K562 (cell line): ENCODE results near the gene HAND2. TPM values are rescaled to one million over a fixed set of nuclear protein-coding genes. Genes with fewer than 3 reads are reported as not detected.

Experiments used
- ATAC-seq: fragments of 200-7000 bp; cut with Tn5 transposase; 3 replicates; pipeline ENCODE4 v1.9.1; 2020; ENCODE audit warnings: moderate library complexity
- BruUV-seq: library from RNA; stranded (reverse); fragments of 400-500 nt; replicated peaks from 2 replicates; lab custom pipeline; 2021; lab: Mats Ljungman, UMichigan
- CTCF ChIA-PET: fragments of 300-600 bp; formaldehyde crosslinking; extraction: SDS; loops from one replicate; lab custom pipeline; 2021; ENCODE audit warnings: low intra/inter-chr PET ratio; lab: Yijun Ruan, JAX
- POLR2A ChIA-PET: fragments of 300-600, 350-650 bp; sonication (Branson Sonifier 250); formaldehyde crosslinking; extraction: SDS; loops from one replicate; lab custom pipeline; 2021; ENCODE audit warnings: antibody characterized with exemption, inconsistent platforms; lab: Yijun Ruan, JAX
- DNase-seq, 4 experiments: peaks; one replicate each; pipeline versions ENCODE4 v3.0.0 to v3.0.0-alpha.2; 2011 to 2018; ENCODE audit warnings: low spot score in 3 of 4, mixed read lengths in 3 of 4; ENCODE audit errors: extremely low read depth in 1 of 4
- FAIRE-seq: peaks from 2 replicates; lab custom pipeline; 2011; peaks lifted over from hg19 to GRCh38; lab: Jason Lieb, UNC
- H2AFZ ChIP-seq: 2 replicates; pipeline ENCODE4 v1.6.0; 2011; ENCODE audit warnings: low read depth, low read length, control low read depth, inconsistent platforms
- H3K27ac ChIP-seq: fragments of 200-600 bp; 3 replicates; pipeline ENCODE4 v1.8.0; 2011; ENCODE audit warnings: low read depth, mild to moderate bottlenecking, control low read depth, inconsistent platforms, low read length, moderate library complexity, mixed read lengths; ENCODE audit errors: extremely low read depth
- H3K27me3 ChIP-seq, 2 experiments: fragments of 300-600 bp in 1 of 2; 2 replicates in 1 of 2; 3 replicates in 1 of 2; pipeline versions ENCODE4 v1.6.0 to v1.8.0; 2011; ENCODE audit warnings: inconsistent platforms in 2 of 2, low read length in 2 of 2, mild to moderate bottlenecking in 1 of 2, mixed read lengths in 1 of 2, moderate library complexity in 1 of 2; ENCODE audit not compliant: control insufficient read depth in 2 of 2, insufficient read depth in 2 of 2
- H3K36me3 ChIP-seq: fragments of 300-600 bp; 3 replicates; pipeline ENCODE4 v1.8.0; 2011; ENCODE audit warnings: mild to moderate bottlenecking, low read length, inconsistent platforms; ENCODE audit not compliant: control insufficient read depth, insufficient read depth
- H3K4me1 ChIP-seq, 2 experiments: fragments of 200-600 bp in 1 of 2; replicated peaks in 1 of 2; 2 replicates in 1 of 2; 3 replicates in 1 of 2; pipeline versions ENCODE4 v1.5.1 to v1.8.0; 2011; ENCODE audit warnings: inconsistent platforms in 2 of 2, low read length in 2 of 2, mild to moderate bottlenecking in 1 of 2, mixed read lengths in 1 of 2, moderate library complexity in 1 of 2; ENCODE audit not compliant: control insufficient read depth in 2 of 2, insufficient read depth in 2 of 2
- H3K4me2 ChIP-seq: 2 replicates; pipeline ENCODE4 v1.6.1; 2011; ENCODE audit warnings: low read length, control low read depth, inconsistent platforms, mixed read lengths; ENCODE audit not compliant: insufficient read depth
- H3K4me3 ChIP-seq: fragments of 200-600 bp; sonication (generic), shearing (Covaris generic); 2 replicates; pipeline ENCODE4 v1.5.1; 2016; ENCODE audit warnings: control low read depth, inconsistent platforms
- H3K79me2 ChIP-seq: fragments of 200-600 bp; 3 replicates; pipeline ENCODE4 v1.8.0; 2011; ENCODE audit warnings: low read length, inconsistent platforms; ENCODE audit not compliant: control insufficient read depth, insufficient read depth
- H3K9ac ChIP-seq, 2 experiments: 2 replicates each; pipeline versions ENCODE4 v1.6.0 to v1.6.1; 2011; ENCODE audit warnings: low read depth in 2 of 2, low read length in 2 of 2, control low read depth in 1 of 2, inconsistent platforms in 1 of 2, mild to moderate bottlenecking in 1 of 2, mixed read lengths in 1 of 2; ENCODE audit not compliant: insufficient read depth in 1 of 2
- H3K9me1 ChIP-seq: one replicate; pipeline ENCODE4 v1.6.0; 2011; ENCODE audit warnings: inconsistent platforms, mild to moderate bottlenecking, low read length, moderate library complexity; ENCODE audit not compliant: control insufficient read depth, insufficient read depth
- H3K9me3 ChIP-seq: replicated peaks from 2 replicates; pipeline ENCODE4 v1.5.1; 2011; ENCODE audit warnings: low read depth, low read length, inconsistent platforms; ENCODE audit not compliant: control insufficient read depth, insufficient read depth
- H4K20me1 ChIP-seq: replicated peaks from 2 replicates; pipeline ENCODE4 v1.6.1; 2011; ENCODE audit warnings: low read length, inconsistent platforms, mixed read lengths; ENCODE audit not compliant: control insufficient read depth, insufficient read depth
- ATF7 ChIP-seq: fragments of 450-650 bp; IDR thresholded peaks from 2 replicates; pipeline ENCODE4 v1.7.1; 2014; ENCODE audit warnings: mild to moderate bottlenecking, moderate library complexity
- CCAR2 ChIP-seq: fragments of 200-400 bp; formaldehyde crosslinking; IDR thresholded peaks from 2 replicates; pipeline ENCODE4 v1.6.1; 2017; ENCODE audit warnings: mild to moderate bottlenecking, low read depth, low read length
- CXXC5 ChIP-seq: fragments of 250-450 bp; sonication (Bioruptor Pico); IDR thresholded peaks from 2 replicates; pipeline ENCODE4 v1.8.0; 2022; ENCODE audit warnings: inconsistent platforms, mild to moderate bottlenecking, moderate library complexity
- ERF ChIP-seq: fragments of 450-650 bp; formaldehyde crosslinking; IDR thresholded peaks from 2 replicates; pipeline ENCODE4 v1.4.0; 2020; ENCODE audit warnings: mild to moderate bottlenecking, mixed read lengths
- HDAC6 ChIP-seq: IDR thresholded peaks from 2 replicates; pipeline ENCODE4 v1.6.1; 2012; ENCODE audit warnings: low read depth, mild to moderate bottlenecking, control low read depth, inconsistent platforms, low read length, moderate library complexity
- KLF16 ChIP-seq: IDR thresholded peaks from 2 replicates; pipeline ENCODE4 v1.6.1; 2016; ENCODE audit warnings: antibody characterized with exemption
- LARP7 ChIP-seq: fragments of 450-650 bp; IDR thresholded peaks from 2 replicates; pipeline ENCODE4 v1.6.1; 2016
- PHF21A ChIP-seq: fragments of 450-650 bp; IDR thresholded peaks from 2 replicates; pipeline ENCODE4 v1.6.1; 2017; ENCODE audit warnings: low read depth, borderline replicate concordance
- POLR2H ChIP-seq: IDR thresholded peaks from 2 replicates; pipeline ENCODE4 v1.6.1; 2016; ENCODE audit warnings: missing genetic modification characterization, low read depth, mild to moderate bottlenecking, control low read depth, missing compliant biosample characterization, moderate library complexity
- PRDM10 ChIP-seq: fragments of 450-650 bp; IDR thresholded peaks from 2 replicates; pipeline ENCODE4 v1.6.1; 2018; ENCODE audit not compliant: partially characterized antibody
- SIN3A ChIP-seq, 2 experiments: fragments of 150-350 bp in 1 of 2; IDR thresholded peaks; 2 replicates each; pipeline ENCODE4 v1.6.1; 2011 to 2016; ENCODE audit warnings: borderline replicate concordance in 2 of 2, low read depth in 2 of 2, low read length in 2 of 2, mild to moderate bottlenecking in 2 of 2, moderate library complexity in 2 of 2; ENCODE audit not compliant: control insufficient read depth in 1 of 2
- STAG1 ChIP-seq: sonication (generic); formaldehyde crosslinking; IDR thresholded peaks from 2 replicates; pipeline ENCODE4 v1.5.0; 2020; ENCODE audit warnings: missing genetic modification reagents, borderline replicate concordance
- TEAD1 ChIP-seq, 2 experiments: fragments of 450-650 bp in 1 of 2; sonication (generic) in 1 of 2; formaldehyde crosslinking; IDR thresholded peaks; 2 replicates each; pipeline versions ENCODE4 v1.4.0 to v1.8.0; 2020 to 2022; ENCODE audit warnings: mild to moderate bottlenecking in 2 of 2, missing genetic modification reagents in 1 of 2
- in situ Hi-C: fragments of 300-500 bp; cut with MboI; formaldehyde crosslinking; loops from 4 replicates; pipeline ENCODE4 v1.15.0; 2018; ENCODE audit warnings: inconsistent platforms, mixed read lengths
- intact Hi-C: fragments of 100-400 bp; cut with micrococcal nuclease; formaldehyde crosslinking; loops from 2 replicates; pipeline ENCODE4 v1.14.2; 2022
- polyA plus RNA-seq, 8 experiments: library from polyadenylated mRNA; depleted of rRNA in 4 of 8; stranded (reverse) in 5 of 8; unstranded in 3 of 8; fragments of >200 nt; fragmentation: Nextera tagmentation in 2 of 8; fragmentation: Illumina TruSeq in 1 of 8; extraction: Ambion mirVana in 2 of 8; extraction: Trizol in 1 of 8; gene quantifications; 2 replicates each; pipeline versions ENCODE4 v1.2.1 to v1.2.3, GENCODE V29; 2011 to 2014; ENCODE audit warnings: inconsistent platforms in 1 of 8, missing spikeins in 1 of 8
- total RNA-seq, 7 experiments: library from RNA; depleted of rRNA in 6 of 7; stranded (reverse); fragments of >200 nt in 6 of 7; fragmentation: Illumina TruSeq in 2 of 7; extraction: Trizol in 2 of 7; gene quantifications; 2 replicates each; pipeline versions ENCODE4 v1.2.1 to v1.2.3, GENCODE V29; 2011 to 2021; ENCODE audit warnings: low replicate concordance in 1 of 7
- TF ChIP-seq, protein P1 (sequence below), 2 experiments: fragments of 450-650 bp; IDR thresholded peaks; 2 replicates each; pipeline ENCODE4 v1.6.1; 2016
- TF ChIP-seq, protein P2 (sequence below), 2 experiments: fragments of 450-650 bp in 1 of 2; IDR thresholded peaks; 2 replicates each; pipeline ENCODE4 v1.6.1; 2011 to 2017; ENCODE audit warnings: low read depth in 2 of 2, antibody characterized with exemption in 1 of 2, borderline replicate concordance in 1 of 2, low read length in 1 of 2, mild to moderate bottlenecking in 1 of 2, mixed read lengths in 1 of 2; ENCODE audit not compliant: control insufficient read depth in 1 of 2

Gene HAND2
- total and polyA plus RNA-seq, 9 of the 15 experiments (the other 6 are each of a cell fraction or from before 2014, with no cell fraction given): 1.7 to 12.8 (median 4.9) TPM

- no peak overlapping the region for H3K4me3 ChIP-seq
- no peaks in the 10 kb centered on the region for H3K9me1 ChIP-seq
- intact Hi-C loops: no loop called here
- H3K27me3 ChIP-seq: no peaks in the 10 kb centered on the region; a peak in 1 of 5 replicates
- FAIRE-seq (no peak), ATAC-seq (no peak), DNase-seq (no peak)
- CTCF ChIA-PET: no interaction called here
- no peak overlapping the region for H2AFZ ChIP-seq
- H3K27ac ChIP-seq: no peak overlapping the region
- H3K36me3 ChIP-seq: no peaks in the 10 kb centered on the region
- H3K4me2 ChIP-seq: no peak overlapping the region
- in situ Hi-C loops: loop anchor here (25.0 kb wide), 1 partner anchor 474 kb away; no protein-coding TSS in a partner anchor
- no peaks in the 10 kb centered on the region for H3K4me1 ChIP-seq
- BruUV-seq: no TSS peak
- POLR2A ChIA-PET: no interaction called here
- H3K79me2 ChIP-seq: no peaks in the 10 kb centered on the region
- no peaks in the 10 kb centered on the region; the same call in 1 of the 2 replicates for H3K9me3 ChIP-seq
- no peaks in the 10 kb centered on the region for H4K20me1 ChIP-seq
- no peak overlapping the region for H3K9ac ChIP-seq
- TF ChIP-seq SIN3A (IDR thresholded peaks at IDR 0.05; ENCODE audit: borderline replicate concordance in 2 of 2, control insufficient read depth in 1 of 2, low read depth in 2 of 2, low read length in 2 of 2): no peak
- no peak for TF ChIP-seq ERF
- no peak for TF ChIP-seq HDAC6
- TF ChIP-seq PHF21A: no peak
- TF ChIP-seq STAG1 (CRISPR knock-in tag): no peak
- TF ChIP-seq LARP7: no peak
- TF ChIP-seq PRDM10: no peak
- TF ChIP-seq, protein P1, sequence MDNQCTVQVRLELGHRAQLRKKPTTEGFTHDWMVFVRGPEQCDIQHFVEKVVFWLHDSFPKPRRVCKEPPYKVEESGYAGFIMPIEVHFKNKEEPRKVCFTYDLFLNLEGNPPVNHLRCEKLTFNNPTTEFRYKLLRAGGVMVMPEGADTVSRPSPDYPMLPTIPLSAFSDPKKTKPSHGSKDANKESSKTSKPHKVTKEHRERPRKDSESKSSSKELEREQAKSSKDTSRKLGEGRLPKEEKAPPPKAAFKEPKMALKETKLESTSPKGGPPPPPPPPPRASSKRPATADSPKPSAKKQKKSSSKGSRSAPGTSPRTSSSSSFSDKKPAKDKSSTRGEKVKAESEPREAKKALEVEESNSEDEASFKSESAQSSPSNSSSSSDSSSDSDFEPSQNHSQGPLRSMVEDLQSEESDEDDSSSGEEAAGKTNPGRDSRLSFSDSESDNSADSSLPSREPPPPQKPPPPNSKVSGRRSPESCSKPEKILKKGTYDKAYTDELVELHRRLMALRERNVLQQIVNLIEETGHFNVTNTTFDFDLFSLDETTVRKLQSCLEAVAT (IDR thresholded peaks at IDR 0.05): no peak
- no peak for TF ChIP-seq CCAR2
- TF ChIP-seq POLR2H (tag): no peak
- TF ChIP-seq KLF16: no peak
- no peak for TF ChIP-seq TEAD1 (CRISPR knock-in tag; IDR thresholded peaks at IDR 0.05)
- TF ChIP-seq CXXC5 (CRISPR knock-in tag): no peak
- TF ChIP-seq, protein P2, sequence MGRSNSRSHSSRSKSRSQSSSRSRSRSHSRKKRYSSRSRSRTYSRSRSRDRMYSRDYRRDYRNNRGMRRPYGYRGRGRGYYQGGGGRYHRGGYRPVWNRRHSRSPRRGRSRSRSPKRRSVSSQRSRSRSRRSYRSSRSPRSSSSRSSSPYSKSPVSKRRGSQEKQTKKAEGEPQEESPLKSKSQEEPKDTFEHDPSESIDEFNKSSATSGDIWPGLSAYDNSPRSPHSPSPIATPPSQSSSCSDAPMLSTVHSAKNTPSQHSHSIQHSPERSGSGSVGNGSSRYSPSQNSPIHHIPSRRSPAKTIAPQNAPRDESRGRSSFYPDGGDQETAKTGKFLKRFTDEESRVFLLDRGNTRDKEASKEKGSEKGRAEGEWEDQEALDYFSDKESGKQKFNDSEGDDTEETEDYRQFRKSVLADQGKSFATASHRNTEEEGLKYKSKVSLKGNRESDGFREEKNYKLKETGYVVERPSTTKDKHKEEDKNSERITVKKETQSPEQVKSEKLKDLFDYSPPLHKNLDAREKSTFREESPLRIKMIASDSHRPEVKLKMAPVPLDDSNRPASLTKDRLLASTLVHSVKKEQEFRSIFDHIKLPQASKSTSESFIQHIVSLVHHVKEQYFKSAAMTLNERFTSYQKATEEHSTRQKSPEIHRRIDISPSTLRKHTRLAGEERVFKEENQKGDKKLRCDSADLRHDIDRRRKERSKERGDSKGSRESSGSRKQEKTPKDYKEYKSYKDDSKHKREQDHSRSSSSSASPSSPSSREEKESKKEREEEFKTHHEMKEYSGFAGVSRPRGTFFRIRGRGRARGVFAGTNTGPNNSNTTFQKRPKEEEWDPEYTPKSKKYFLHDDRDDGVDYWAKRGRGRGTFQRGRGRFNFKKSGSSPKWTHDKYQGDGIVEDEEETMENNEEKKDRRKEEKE (IDR thresholded peaks at IDR 0.05; ENCODE audit: borderline replicate concordance in 1 of 2, control insufficient read depth in 1 of 2, low read depth in 2 of 2, low read length in 1 of 2): no peak
- TF ChIP-seq ATF7: no peak
These were observed 16.4 kb downstream of the HAND2 start for GRCh38 chr4:173513651-173514050.
